Inflammatory macrophage (primary cell): ENCODE measurements around the gene COL5A1.

Experiments used
- DNase-seq, 2 donors: peaks; one replicate each; pipeline ENCODE4 v3.0.0-alpha.2; 2020 to 2022

COL5A1 gene

DNA sequence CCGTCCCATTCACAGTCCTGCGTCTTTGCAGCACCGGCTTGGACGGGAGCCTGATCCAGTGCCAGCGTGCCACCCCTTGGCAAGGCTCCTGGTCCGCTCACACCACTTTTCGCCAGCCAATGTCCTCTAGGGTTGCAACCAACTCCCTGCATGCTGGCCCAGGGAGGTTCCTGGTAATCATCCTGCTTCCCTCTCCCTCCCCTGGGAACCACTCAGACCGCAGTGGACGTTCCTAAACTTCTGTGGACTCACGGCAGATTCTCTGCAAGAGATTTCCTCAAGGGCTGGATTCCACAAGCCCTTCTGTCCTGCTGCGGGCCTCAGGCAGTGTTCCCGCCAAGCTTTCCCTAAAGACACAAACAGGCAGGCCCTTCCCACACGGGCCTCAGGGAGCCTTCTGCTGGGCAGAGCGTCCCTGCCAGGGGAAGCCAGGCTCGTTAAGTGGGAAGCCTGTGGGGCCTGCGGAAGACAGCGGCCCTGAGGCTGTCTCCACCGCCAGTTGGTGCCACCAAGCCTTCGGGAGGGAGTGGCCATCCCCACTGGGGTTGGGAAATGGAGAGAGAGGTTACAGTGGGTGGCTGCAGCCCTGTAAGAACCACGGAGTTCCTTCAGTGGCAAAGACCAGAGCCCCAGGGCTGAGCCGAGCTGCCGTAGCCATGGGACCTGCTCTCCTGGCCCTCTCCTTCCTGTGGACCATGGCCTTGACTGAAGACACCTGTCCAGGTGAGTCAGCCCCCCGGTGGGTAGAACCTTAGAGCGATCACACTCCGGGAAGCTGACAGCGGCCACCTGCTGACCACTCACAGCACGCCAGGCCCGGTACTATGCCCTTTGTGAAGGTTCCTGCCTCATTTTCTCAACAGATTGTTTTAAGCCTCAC lies 222.6 kb downstream of the COL5A1 start:
- no peak for DNase-seq

DNA sequence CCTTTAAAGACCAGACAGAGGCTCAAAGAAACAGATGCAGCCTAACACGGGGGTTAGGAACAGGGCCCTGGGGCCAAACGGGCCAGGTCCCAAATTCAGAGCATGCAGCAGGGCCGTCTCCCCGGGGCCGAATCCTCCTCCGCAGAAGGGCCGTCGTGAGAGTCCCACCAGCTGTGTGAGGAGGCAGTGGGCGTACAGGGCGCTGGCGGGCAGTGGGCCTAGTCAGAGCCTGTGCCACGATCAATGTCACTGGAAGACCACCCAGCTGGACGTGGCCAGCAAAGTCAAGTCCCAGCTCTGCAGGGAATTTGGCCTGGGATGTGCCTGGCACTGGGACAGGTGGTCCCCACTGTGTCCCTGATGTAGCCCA lies 223.2 kb downstream of the COL5A1 start:
- no peak for DNase-seq

DNA sequence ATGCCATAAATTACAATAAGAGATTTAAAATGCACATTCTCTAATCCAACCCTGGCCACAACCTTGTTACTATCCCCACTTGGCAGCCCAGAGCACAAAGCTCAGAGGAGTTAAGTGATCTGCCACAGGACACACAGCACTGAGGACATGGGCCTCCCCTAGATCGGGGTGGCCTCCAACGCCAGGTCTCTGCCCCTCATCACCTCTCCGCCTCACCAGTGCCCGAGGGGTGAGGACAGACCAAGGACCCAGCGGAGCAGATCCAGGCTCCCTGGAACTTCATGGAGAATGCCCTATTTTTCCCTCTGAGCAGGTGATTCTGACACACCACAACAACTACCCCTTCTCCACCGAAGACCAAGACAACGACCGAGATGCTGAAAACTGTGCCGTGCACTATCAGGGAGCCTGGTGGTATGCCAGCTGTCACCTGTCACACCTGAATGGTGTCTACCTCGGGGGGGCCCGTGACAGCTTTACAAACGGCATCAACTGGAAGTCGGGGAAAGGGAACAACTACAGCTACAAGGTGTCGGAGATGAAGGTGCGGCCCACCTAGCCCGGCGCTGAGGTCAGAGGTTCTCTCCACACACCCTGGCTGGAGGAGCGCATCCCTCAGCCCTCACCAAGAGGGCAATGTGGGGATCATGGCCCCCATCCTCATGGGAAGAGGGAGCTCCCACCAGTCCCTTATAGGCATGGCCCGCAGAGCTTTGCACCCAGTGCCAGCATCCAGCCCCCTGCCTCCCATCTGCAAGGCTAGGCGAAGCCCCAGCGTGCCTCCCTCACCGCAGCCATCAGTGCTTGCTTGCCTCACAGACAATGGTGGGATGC lies 226.5 kb downstream of the COL5A1 start:
- DNase-seq: no peak

DNA sequence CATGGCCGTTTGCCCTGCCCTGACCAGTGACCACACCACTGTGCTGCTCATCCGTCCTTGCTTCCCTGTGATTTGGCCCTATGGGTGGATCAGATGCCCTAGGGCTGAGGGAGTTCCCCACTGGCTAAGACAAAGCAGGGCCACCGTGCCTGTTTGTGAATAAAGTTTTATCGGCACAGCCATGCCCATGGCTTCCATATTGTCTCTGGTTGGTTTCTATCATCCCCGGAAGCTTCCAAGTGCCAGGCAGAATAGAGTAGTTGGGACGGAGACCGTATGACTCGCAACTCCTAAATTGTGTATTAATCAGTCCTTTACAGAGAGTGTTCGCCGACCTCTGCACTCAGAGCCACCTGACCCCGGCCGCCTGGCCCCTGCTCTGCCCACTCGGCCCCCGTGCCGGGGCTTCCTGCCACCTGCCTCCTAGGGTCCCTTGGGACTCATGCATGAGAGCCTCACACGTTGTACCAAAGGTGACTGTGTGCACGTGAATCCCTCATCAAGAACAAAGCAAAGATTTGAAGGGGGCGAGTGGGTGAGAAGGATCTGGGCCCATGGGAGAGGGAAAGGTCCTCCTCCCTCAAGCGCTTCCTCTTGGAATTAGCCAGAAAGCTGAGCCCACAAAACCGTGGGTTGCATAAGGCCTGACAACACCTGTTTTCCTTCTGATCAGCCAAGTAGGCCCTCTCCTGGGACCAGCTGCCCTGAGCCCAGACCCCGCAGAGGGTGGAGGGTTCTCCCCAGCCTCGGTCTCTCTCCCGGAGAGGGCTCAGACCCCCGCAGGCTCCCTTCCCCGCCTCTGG lies 227.3 kb downstream of the COL5A1 start:
- DNase-seq: no peak

DNA sequence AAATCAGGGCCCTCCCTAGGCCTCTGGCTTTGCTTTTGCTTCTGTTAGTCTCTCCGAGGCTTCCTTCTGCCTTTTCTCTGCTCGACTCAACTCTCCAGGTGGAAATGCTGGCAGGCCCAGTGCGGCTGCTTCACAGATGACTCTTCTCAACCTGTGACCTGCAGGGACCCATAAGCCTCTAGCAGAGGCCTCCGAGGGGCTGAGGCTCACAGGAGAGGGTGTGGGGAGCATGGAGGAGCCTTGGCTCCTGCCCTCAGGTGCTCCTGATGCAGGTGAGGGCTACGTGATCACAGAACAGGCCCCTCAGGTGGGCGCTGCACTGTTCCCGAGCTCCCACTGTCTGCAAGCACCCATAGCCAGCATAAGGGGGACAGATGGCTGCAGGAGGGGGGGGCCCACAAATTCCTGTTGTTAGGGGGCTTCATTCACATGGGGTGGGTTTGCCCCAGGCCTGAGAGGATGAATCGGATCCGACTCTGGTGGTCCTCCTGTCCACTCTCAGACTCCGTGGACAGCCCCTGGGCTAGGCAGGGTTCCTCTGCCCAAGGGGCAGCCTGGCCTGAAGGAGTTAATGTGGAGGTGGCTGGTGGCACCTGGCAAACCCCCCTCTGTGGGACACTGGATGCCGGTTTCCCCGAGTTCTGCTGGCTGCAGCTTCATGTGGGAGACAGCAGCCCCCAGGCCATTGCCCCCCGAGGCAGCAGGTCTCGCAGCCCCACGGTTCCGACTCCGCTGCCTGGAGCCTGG lies 228.1 kb downstream of the COL5A1 start:
- no peak for DNase-seq

DNA sequence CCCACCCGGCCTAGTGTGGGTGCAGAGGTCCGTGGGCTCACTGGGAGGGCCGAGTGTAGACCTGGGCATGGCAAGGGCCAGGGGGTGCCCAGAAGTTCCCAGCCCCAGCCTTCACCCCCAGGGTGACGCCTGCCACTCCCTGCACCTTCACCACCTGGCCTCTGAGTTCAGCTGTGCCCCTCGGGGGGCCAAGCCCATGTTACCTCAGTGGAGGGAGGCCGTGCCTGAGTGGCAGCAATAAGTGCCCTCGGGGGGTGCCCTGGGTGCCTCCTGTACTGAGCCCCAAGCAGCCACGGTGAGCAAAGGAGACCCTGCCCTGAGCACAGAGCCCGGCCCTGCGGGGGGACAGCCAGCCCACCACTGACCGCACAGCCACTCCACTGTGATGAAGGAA lies 228.7 kb downstream of the COL5A1 start:
- DNase-seq: no peak

DNA sequence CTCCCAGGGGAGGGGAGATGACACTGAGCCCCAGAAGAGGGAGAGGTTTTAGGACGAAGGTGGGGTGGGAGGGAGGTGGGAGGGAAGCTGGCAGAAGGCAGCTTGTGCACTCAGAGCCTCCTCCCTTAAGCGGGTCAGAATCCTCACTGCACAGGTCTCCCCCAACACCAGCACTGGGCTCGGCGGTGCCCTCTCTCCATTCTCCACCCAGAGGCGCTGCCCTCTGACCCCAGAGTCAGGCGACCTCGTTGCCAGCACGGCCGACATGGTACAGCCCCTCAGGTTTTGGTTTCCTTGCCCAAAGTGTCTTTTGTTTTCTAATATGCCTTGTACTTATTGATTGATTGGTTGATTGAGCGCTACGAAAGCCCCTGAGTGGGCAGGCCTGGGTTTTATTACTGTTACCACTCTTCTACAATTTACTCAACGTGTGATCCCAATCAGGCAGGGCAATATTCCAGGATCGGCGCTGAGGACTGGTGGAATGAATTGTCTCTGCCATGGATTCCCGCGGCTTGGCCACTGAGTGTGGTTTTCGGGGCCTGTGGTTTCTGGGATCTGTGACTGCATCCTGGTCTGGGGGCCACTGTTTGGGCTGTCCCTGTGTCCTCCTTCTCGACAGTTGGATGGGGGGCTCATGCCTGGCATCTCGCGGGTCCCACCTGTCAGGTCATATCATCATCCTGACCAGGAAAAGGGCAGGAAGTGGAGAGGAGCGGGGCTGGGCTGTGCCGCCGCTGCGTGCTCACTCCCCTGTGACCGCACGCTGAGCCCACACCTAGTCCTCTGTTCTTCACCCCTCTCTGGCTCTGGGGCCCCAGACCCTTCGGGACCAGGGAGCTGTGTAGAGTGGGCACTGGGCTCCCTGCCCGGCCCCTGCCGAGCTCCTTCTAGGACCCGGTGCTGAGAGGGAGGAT lies 229.4 kb downstream of the COL5A1 start:
- no peak for DNase-seq

DNA sequence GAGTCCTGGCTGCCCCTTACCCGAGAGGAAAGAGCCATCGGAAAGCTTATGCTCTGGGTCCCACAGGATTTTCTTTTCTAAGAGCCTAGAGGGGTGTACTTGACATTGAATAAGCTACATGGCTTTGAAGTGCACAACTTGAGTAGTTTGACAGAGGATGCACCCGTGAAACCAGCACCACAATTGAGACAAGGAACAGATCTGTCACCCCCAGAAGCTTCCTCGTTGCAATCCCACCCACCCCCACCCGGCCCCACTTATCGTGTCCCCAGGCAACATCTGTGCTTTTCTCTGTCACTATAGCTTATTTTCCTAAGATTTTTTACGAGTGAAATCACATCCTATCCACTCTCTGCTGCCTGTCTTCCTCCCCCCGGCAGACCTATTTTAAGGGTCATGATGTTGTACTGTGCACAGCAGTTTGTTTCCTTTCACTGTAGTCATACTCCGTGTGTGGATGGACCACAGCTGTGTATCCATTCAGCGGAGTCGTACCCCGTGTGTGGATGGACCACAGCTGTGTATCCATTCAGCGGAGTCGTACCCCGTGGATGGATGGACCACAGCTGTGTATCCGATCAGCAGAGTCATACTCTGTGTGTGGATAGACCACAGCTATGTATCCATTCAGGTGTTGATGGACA lies 230.2 kb downstream of the COL5A1 start:
- DNase-seq: no peak

DNA sequence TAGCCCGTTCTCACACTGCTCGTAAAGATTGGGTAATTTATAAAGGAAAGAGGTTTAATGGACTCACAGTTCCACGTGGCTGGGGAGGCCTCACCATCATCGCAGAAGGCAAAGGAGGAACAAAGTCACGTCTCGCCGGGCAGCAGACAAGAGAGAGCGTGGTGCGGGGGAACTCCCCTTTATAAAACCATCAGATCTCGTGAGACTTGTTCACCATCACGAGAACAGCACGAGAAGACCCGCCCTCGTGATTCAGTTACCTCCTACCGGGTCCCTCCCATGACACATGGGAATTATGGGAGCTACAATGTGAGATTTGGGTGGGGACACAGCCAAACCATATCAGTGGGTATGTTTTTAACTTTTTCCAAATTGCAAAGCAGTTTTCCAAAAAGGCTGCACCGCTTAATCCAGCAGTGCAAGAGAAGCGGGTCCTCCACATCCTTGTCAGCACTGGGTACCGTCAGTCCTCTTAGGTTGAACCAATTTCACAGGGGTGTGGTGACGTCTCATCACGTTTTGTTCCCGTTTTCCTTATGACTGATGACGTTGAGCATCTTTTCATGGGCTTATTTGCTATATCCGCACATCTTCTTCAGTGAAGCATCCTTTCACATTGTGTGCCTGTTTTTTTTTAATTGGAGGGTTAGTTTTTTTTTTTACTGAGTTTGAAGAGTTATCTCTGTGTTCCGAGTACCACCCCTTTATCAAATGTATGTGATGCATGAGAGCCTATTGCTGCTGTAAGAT lies 231.1 kb downstream of the COL5A1 start:
- no peak for DNase-seq

DNA sequence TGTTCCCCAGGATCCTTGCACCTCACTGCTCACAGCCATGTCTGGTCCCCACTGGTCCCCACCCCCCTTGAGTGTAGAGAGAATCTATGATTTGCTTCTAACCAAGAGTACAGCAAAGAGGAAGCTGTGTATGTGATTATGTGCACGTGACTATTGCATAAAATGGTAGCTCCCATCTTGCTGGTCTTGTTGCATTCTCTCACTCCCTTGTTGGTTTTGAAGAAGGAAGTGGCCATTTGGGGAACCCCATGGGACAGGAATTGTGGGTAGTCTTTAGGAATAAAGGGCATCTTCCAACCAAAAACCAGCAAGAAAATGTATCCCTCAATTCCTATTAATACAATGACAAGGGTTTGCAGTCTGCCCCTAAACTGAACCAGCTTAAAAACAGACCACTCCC lies 233.8 kb downstream of the COL5A1 start:
- DNase-seq: peak; percentile 42 to 52

DNA sequence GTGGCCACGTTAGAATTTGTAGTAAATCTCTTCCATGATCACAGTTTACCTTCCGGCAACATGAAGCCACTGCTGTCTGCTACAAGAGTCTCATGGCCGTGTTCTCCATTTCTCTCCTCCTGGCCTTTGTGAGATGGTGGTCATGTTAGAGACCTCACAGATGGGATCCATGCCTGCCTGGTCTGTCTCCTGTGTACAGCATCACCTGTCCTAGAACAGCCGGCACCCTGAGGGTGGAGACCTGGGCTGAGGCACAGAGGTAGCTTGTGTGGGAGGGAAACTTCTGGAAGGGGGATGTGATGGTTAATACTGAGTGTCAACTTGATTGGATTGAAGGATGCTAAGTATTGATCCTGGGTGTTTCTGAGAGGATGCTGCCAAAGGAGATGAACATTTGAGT lies 235.9 kb downstream of the COL5A1 start:
- DNase-seq: no peak

DNA sequence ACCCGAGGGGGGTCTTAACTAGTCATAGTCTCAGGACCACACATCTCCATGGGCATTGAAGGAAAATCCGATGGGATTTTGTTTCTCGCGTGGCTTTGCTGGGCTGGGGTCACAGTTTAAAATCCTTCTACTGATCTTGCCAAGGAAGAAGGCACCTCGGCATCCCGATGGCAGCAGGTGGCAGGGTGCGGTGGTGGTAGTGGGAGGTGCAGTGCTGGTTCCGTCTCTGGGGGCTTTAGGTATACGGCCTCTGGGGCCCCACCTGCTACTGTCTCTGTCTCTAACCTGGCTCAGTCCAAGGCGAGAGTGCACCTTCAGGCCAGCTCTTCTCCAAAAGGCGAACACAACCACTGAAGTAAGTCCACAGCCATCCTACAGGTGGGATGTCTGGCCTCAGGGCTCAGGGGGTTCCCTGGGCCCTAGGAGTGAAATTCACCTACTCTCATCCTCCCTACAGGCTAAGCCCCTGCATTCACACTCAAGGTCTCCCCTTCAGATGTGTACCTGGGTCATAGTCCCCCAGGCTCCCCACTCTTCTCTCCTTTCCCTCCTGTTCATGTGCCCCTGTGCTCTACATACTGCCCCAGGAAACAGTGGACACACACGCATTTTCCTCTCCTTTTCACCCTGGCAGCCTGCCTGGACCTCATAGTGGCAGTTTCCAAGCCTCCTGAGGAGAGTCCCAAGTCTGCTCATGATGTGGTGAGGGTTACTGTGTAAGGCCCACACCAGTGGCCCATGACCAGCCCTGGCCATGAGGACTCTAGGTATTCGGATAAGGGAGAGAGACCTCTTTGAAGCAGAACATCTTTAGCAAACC lies 238.3 kb downstream of the COL5A1 start:
- no peak for DNase-seq

DNA sequence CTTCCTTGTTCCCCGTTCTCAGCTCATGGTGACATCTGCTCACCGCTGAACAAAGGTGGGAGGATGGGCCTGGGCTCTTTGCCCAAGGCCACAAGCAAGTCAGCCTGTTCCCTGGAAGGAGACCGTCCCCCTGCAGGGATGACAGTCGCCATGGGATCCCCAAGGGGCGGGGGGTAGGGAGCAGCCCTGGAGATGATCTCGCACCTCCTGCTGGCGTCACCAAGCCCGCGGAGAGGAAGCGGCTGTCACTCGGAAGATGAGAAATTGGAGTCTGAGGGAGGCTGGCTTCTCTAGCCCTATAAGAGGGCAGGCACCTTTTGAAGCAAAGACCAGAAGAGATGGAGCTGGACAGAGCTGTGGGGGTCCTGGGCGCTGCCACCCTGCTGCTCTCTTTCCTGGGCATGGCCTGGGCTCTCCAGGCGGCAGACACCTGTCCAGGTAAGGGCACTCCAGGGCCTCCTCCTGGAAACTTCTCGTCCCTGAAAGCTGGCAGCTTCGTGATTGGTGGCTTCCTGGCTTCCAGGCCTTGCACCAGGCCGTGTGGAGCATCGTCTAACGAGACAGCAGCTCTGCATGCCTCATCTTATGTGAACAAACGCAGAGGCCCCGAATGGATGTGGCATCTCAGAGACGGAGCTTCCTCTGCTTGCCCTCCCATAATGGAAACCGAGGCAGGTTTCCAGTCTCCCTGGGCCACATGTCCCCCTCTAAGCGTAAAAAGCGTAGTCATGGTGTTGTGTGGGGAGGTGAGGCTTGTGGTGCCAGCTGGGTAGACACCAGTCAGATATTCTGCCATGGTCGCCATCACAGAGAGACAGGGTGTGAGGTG lies 239.1 kb downstream of the COL5A1 start, which contains the start of gene FCN2:
Gene FCN2, plus strand, starts transcription at position 327 of the 829 bp plus-strand sequence. Its CDS starts 12 bp downstream, at position 339.
- DNase-seq: no peak

DNA sequence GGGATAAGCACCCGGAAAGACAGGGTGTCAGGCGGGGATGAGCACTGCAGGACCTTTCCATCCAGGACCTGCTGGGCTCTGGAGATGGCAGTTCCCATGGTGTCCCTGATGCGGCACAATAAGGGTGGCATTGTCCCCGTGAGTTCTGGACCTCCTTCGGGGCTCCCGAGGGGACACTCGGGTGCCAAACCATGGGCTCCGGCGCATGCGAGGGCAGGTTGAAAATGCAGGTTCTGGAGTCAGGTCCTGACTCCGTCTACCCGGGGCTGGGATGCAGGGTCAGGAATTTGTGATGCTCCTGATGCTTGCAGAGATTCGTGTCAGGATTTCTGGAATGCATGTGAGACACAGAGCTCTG lies 239.7 kb downstream of the COL5A1 start:
- DNase-seq: no peak

DNA sequence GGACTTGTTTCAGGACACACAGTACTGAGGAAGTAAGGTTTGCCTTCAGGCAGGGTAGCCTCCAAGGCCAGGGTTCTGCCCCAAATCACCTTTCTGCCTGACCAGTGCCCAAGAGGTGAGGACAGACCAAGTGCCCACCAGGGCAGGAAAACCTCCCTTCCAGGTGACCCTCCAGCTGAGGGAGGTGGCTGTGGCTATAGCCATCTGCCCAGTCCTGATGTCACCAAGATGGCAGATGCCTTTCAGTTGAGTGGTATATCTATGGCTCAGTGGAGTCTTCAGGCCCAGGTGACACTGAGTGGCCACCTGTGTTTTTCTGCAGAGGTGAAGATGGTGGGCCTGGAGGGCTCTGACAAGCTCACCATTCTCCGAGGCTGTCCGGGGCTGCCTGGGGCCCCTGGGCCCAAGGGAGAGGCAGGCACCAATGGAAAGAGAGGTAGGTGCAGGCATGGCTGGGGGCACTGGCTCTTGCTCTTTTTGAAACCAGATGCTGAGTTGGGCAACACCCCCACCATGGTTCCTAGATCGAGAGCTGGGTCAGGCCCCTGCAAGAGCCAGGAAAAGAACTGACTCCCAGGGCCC lies 240.7 kb downstream of the COL5A1 start:
- no peak for DNase-seq

DNA sequence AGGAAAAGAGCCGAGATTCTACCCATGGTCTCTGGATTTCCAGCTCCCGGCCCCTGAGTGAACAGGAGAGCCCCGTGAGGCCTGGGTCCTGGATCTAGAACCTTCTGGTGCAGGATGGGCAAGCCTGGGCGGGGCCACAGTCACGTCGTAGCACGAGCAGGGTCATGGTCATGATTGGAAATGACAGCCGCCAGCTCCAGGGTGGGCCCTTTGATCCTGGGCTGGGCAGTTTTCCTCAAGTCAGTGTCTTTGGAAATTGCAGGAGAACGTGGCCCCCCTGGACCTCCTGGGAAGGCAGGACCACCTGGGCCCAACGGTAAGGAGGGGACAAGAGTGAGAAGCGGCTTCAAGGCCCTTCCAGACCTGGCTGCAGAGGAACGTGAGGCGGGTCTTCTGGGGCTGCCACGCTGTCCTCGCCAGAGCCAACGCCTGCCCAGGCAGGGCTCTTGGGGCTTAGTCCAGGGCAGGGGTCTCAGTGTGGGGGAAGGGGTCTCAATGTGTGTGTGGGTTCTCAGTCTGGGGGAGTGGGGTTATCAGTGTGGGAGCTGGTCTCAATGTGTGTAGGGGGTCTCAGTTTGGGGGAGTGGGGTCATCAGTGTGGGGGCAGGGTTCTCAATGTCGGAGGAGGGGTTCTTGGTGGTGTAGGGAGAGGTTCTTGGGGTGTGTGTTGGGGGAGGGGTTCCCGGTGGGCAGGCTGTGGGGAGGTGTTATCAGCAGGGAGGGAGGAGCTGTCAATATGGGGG lies 241.6 kb downstream of the COL5A1 start:
- no peak for DNase-seq

DNA sequence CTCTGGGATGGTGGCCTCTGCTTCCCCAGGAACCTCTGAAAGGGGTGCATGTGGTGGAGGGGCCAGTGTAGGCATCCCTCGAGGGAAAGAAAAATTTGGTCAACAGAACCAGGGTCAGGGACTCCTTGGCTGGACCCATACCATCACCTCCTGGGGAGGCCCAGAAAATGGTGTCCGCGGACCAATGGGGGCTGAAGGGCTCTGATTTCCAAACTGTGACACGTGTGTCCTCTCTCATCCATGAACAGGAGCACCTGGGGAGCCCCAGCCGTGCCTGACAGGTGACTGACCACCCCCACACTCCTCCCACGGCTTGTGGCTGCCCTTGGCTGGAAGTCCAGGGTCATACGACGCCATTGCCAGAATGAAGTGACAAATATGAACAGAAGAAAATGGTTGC lies 242.9 kb downstream of the COL5A1 start:
- no peak for DNase-seq
